WI38 (cell line): ENCODE results near the gene TMEM80.

Experiments
- H3K4me3 ChIP-seq: 2 replicates; pipeline ENCODE4 v1.5.1; 2011; ENCODE audit warnings: low read depth, mild to moderate bottlenecking, control low read depth, low read length
- TF ChIP-seq, protein P1 (sequence below): IDR thresholded peaks from 2 replicates; pipeline ENCODE4 v1.5.1; 2012; ENCODE audit warnings: low read depth, mild to moderate bottlenecking, control low read depth, low read length

TMEM80 gene

DNA sequence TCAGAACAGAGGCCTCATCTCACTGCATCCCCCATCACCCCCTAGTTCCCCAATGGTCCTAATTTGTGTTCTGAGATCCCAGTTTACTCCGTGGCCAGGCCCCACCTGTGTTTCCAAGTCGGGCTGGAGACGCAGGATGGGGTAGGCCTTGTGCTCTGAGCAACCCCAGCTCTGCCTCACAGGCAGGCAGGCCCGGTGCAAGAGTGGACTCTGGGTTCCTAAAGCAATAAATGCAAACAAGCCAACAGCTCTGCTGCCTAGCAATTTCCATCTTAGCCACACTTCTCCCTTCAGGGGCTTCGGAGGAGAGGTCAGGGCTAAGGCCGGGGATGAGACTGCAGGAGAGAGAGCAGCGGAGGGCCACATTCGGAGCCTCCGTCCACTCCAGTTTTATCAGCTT is 7.9 kb downstream of the TMEM80 start:
- TF ChIP-seq, protein P1, sequence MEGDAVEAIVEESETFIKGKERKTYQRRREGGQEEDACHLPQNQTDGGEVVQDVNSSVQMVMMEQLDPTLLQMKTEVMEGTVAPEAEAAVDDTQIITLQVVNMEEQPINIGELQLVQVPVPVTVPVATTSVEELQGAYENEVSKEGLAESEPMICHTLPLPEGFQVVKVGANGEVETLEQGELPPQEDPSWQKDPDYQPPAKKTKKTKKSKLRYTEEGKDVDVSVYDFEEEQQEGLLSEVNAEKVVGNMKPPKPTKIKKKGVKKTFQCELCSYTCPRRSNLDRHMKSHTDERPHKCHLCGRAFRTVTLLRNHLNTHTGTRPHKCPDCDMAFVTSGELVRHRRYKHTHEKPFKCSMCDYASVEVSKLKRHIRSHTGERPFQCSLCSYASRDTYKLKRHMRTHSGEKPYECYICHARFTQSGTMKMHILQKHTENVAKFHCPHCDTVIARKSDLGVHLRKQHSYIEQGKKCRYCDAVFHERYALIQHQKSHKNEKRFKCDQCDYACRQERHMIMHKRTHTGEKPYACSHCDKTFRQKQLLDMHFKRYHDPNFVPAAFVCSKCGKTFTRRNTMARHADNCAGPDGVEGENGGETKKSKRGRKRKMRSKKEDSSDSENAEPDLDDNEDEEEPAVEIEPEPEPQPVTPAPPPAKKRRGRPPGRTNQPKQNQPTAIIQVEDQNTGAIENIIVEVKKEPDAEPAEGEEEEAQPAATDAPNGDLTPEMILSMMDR, result no peak
- H3K4me3 ChIP-seq, result no peak overlapping the region

DNA sequence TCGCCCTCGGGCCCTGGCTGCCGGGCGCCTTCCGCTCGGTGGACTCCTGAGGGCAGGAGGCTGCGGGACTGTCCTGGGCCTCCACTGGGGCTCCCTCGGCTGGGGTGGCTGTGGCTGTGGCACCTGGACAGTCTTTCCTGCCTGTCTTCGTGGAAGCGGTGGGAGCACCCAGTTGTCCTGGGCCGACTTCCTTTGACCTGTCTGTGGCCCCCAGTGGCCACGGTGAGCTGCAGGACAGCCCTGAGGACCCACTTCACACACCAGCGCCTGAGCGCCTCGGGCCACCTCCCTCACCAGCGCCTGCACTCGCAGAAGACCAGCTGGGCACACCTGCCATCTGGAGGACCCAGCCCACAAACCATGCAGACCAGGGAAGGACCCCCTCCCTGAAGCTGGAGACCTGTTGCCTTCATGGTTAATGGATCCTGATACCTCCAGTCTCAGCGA is 8.6 kb downstream of the TMEM80 start:
- no peak overlapping the region for H3K4me3 ChIP-seq
- TF ChIP-seq, protein P1, result no peak

DNA sequence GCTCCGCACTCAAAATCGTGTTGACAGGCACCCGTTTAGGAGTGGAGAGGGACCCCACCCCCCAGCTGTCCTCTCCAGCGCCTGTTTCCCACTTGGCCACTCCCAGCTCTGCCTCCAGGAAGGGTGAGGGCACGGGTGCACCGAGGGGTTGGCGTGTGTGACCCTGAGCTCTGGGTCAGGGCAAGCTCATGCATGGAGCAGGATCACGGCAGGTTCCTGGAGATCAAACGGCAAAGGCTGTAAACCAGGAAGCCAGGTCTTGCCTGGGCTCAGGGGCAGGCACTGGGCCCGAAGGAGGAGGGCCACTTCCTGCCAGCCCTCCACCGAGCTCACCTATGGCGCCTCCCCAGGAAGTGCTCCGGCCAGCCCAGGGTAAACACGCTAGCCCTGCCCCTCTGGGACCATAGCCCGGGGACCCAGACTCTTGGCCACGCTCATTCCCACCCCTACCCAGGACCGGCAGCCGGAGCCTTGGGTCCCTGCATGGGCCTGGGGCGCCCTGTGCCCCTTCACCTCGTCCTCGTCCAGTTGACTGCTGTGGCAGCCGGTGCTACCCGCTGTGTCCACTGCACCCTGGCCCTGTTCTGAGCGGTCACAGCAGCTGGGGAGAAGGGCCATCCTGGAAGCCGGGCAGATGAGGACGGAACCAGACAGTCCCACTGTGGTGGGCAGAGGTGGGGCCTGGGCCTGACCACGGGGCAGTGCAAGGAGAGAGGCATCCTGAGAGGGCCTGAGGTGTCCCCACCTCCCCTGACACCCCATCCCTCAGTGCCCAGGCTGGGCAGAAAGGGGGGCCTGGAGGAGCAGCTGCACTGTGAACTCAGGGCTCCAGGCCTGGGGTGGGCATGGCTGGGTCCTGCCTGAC is 9.4 kb downstream of the TMEM80 start:
- TF ChIP-seq, protein P1, result no peak
- H3K4me3 ChIP-seq, result peak overlapping the region; percentile 72

DNA sequence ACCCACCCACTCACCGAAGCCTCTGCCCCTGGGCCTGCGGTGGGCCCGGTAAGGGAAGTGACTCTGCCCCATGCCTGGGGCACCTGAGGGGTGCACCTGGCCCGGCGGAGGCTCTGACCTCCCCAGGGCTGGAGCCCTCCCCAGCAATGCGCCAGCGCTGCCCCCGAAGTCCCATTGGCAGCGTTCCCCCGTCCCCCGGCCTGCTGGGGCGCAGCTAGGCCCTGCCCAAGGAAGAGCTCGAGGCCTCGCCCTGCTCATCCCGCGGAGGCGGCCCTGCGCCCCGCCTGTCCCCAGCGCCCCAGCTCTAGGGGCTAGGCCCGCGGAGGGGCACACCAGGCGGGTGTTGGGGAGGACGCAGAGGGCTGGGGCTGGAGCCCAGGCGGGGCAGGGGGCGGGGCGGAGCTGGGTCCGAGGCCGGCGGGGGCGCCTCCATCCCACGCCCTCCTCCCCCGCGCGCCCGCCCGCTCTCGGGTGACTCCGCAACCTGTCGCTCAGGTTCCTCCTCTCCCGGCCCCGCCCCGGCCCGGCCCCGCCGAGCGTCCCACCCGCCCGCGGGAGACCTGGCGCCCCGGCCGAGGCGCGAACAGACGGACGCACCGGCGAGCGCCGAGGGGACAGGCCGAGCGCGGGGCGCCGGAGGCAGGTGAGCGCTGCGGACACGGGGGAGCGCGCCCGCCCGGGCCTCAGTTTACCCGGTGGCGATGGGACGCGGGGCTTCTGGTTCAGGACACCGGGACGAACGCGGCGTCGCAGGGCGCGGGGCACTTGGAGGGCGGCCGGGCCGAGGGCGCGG is 10.2 kb downstream of the TMEM80 start, which contains the start of gene EPS8L2:
EPS8L2 (plus strand) TSS at position 586 of the 793 bp plus-strand sequence. CDS start 3,177 bp downstream, outside the sequence.
- TF ChIP-seq, protein P1, result no peak
- peak within 1 kb of the TSS; percentile 72 for H3K4me3 ChIP-seq

DNA sequence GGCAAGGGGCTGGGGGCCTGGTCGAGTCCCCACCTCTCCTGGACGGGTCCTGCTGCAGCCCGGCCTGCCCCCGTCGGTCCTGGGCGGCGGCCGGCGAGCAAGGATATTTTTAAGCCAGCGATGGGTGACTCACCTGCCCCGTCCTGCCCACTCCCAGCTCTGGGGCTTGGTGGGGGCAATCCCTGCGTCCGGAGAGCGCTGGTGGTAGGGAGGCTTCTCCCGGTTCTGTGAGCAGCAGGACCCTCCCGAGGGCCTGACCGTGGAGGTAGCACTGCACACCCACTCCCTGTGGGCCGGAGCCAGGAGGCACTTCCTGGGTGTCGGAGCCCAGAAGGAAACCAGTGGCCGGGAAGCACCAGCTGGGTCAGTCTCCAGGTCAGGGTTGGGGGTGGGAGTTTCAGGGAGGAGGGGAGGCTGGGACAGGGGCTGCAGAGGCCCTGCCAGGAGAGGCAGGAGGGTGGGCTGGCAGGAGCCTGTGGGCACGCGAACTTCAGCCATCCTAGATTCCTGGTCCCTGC is 10.9 kb downstream of the TMEM80 start:
- TF ChIP-seq, protein P1, result no peak
- peak overlapping the region; percentile 72 for H3K4me3 ChIP-seq

DNA sequence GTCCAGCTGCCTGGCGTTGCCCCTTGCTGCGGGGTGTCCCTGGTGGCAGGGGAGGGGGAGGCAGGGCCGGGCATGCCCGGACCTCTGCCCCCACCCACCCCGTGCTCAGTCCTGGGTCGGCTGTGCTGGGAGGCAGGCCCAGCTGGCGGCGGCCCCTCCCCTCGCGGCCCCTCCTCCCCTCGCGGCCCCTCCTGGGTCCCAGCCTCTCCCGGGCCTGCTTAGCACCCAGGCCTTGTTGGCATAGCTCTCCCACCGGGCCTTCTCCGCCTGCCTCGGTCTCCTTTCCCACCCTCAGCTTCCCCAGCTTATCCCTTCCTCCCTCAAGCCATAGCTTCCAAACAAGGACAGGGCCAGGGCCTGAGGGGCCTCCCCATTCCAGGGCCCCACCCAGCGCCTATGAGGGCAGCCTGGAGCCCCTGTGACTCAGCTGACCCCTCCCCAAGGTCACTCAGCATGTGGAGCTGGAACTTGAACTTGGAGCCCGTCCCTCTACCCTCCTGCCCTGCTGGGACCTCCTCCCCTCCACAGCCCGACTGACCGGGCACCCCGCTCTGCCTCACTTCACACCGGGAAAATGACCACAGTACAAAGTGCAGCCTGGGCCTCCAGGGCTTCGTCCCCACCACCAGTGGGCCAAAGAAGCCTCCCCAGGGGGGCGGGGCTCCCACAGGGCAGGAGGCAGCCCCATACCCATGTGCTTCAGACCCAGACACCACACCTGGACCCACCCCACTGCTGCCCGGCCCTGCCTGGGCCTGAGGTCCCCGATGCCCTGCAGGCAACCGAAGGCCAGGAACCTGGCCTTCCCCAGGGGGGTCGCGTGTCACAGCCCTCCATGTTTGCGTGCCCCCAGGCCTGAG is 11.6 kb downstream of the TMEM80 start:
- TF ChIP-seq, protein P1, result no peak
- peak overlapping the region; percentile 72 for H3K4me3 ChIP-seq
